GM12801 (cell line): ENCODE results near the gene NVL.

Experiments
- TF ChIP-seq, protein P1 (sequence below): IDR thresholded peaks from one replicate; pipeline ENCODE4 v1.5.1; 2011; ENCODE audit warnings: control low read depth; ENCODE audit not compliant: insufficient read length; ENCODE audit errors: extremely low read depth

The NVL gene

DNA sequence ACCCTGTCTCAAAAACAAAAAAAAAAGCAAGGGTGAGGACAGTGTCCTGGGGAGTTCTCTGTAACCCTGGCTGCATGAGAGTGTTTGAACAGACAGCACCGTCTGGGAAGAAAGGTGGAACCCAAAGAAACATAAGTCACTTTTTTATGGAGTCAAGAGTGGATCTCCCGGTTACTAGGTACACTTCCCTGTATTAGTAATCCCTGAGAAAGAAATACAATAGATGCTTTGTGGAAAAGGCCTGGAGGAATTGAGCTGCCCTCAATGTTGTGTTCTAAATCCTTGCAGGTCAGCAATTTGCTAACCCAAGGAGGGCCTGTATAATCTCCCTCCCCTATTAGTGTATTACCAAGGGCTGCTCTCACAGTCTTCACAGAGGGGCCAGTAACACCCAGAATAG is 130.3 kb downstream of the NVL start:
- TF ChIP-seq, protein P1, sequence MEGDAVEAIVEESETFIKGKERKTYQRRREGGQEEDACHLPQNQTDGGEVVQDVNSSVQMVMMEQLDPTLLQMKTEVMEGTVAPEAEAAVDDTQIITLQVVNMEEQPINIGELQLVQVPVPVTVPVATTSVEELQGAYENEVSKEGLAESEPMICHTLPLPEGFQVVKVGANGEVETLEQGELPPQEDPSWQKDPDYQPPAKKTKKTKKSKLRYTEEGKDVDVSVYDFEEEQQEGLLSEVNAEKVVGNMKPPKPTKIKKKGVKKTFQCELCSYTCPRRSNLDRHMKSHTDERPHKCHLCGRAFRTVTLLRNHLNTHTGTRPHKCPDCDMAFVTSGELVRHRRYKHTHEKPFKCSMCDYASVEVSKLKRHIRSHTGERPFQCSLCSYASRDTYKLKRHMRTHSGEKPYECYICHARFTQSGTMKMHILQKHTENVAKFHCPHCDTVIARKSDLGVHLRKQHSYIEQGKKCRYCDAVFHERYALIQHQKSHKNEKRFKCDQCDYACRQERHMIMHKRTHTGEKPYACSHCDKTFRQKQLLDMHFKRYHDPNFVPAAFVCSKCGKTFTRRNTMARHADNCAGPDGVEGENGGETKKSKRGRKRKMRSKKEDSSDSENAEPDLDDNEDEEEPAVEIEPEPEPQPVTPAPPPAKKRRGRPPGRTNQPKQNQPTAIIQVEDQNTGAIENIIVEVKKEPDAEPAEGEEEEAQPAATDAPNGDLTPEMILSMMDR: no peak

DNA sequence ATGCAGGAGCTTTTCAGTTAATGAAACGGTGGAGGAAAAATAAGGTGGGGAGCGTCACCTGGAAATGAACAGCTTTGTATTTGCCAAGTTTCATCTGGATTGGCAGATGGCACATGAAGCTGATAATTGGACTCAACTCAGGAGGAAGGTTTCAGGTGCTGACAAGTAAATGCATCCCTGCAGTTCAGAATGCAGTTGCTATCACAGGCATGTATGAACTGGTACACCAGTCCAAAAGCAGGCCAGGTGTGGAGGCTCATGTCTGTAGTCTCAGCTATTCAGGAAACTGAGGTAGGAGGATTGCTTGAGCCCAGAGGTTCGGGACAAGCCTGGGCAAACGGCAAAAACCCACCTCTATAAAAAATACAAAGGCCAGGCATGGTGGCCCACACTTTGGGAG is 131.4 kb downstream of the NVL start:
- TF ChIP-seq, protein P1: no peak

DNA sequence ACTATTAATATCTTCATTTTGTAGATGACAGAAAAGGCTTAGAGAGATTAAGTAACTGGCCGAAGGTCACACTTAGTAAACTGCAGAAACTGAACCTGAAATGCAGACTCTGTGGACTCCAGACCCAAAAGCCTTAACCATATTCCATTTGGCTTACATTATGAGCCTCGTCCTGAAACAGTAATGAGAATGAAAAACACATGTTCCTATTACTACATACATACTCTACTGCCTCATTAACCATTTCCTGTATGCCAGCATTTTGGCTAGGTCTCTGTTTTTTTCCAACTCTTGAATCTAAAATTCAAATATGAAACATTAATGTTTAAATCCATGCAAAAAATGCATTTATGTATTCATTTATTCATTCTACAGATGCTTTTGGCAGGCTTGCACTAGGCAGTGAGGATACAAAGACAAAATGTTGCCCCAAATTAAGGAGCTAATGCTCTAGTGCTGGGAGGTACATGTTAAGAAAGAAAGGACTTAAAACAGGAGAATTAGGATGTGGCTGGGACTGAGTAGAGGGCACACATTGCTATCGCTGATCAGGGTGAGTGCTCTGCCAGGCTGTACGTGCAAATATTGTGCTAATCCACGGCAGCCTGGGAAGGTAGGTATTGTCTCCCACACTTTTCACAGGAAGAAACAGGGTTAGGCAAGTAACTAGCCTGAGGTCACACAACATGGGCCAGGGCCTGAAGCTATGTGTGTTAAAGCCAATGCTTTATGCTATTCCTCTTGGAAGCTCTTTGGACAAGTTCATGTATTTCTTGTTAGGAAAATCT is 133.0 kb downstream of the NVL start:
- TF ChIP-seq, protein P1: no peak

DNA sequence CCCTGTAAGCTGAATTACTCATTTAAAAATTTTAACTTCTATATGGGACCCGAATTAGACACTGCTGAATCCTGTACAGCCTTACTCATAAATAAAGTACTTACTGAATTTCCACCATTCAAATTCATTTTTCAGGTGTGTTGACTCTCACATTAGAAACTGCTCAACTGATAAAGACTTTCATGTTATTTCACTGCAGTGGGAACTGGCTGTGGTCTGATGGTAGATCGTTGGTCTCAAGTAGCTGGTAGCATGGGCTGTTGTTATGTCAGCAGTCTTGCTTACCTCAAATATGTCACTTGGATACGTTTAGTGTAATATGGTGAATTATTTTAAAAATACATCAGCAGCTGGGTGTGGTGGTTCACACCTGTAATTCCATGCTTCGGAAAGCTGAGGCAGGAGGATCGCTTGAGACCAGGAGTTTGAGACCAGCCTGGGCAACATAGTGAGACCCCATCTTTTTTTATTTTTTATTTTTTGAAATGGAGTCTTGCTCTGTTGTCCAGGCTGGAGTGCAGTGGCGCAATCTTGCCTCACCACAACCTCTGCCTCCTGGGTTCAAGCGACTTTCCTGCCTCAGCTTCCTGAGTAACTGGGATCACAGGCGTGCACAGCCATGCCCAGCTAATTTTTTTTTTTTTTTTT is 136.5 kb downstream of the NVL start:
- TF ChIP-seq, protein P1: no peak

DNA sequence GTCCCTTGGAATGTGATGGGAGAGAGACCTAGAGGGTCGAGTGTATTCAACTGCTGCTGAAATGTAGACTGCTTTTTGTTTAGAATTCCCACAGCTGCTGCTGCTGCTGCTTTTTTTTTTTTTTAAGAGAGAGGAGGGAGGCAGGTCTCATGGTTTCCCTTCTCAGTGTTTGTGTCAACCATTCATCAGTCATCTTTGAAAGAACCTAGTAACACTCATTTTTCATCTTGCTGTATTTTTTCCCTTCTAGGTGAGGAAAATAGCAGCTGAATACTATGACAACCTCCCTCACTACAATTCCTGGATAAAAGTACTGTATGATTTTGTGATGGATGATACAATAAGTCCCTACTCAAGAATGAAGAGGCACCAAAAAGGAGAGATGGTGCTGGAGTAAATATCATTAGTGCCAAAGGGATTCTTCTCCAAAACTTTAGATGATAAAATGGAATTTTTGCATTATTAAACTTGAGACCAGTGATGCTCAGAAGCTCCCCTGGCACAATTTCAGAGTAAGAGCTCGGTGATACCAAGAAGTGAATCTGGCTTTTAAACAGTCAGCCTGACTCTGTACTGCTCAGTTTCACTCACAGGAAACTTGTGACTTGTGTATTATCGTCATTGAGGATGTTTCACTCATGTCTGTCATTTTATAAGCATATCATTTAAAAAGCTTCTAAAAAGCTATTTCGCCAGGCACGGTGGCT is 137.7 kb downstream of the NVL start:
- TF ChIP-seq, protein P1: no peak

DNA sequence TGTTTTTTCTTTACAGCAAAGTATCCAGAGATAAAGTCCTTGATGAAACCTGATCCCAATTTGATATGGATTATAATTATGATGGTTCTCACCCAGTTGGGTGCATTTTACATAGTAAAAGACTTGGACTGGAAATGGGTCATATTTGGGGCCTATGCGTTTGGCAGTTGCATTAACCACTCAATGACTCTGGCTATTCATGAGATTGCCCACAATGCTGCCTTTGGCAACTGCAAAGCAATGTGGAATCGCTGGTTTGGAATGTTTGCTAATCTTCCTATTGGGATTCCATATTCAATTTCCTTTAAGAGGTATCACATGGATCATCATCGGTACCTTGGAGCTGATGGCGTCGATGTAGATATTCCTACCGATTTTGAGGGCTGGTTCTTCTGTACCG is 140.4 kb downstream of the NVL start:
- TF ChIP-seq, protein P1: no peak

DNA sequence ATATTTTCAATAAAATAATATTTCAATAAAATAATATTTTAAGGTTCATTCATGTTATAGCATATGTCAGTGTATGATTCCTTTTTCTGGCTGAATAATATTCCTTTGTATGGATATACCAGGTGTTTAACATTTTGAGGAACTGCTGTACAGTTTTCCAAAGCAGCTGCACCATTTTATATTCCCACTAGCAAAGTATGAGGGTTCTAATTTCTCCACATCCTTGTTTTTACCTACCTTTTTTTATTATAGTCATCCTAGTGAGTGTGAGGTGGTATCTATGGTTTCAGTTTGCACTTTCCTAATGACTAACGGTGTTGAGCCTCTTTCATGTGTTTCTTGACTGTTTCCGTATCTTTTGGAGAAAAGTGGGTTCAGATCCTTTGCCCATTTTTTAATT is 141.7 kb downstream of the NVL start:
- TF ChIP-seq, protein P1: no peak
